ENCODE data around the gene CIAO2B.
A peak's percentile ranks its signal among the peaks of the same experiment; 100 is the strongest.
"Not testable (repeated sequence)": the region's sequence is repeated elsewhere in the genome, so short reads cannot be mapped to it uniquely, and the experiment has no call there.

Gene CIAO2B

DNA sequence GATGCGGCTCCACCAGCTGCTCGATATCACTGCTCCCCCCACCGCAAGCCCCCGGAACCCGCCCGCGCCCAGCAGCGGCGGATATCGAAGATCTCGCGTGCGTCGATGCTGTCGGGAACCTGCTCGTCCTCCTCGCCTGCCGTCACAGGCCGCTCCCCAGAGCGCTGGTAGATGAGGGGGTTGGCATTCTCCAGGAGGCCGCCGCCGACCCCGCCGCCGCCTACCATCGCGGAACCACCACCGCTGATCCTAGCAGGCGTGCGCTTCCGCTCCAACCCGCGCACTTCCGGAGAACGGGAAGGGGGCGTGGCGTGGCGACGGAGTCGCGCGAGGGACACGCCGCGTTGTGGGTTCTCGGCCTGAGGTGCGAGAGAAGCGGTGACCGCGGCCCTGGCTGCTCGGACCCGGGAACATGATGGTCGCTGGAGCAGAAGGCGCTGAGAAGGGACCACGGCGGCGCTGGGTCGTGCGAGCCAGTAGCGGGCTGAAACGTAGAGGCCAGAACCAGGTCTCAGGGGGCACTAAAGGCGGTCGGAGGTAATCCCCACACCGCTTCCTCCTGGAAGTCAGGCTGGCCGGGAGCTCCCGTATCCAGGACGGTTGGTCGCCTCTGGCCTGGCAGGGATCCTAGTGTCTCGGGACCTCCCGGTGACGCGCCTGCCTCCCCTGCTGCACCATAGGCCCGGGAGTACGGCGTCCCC lies at the start of gene CIAO2B:
Gene CIAO2B, minus strand, starts transcription at position 265 of the 701 bp plus-strand sequence. Its CDS starts 38 bp downstream, at position 227.
- DNase-seq (ENCODE audit: low read depth), result peak; percentile 79

GRCh38 chr16:66983033-66983432 lies 48.8 kb upstream of the CIAO2B start:
- DNase-seq (ENCODE audit: low read depth), result no peak

DNA sequence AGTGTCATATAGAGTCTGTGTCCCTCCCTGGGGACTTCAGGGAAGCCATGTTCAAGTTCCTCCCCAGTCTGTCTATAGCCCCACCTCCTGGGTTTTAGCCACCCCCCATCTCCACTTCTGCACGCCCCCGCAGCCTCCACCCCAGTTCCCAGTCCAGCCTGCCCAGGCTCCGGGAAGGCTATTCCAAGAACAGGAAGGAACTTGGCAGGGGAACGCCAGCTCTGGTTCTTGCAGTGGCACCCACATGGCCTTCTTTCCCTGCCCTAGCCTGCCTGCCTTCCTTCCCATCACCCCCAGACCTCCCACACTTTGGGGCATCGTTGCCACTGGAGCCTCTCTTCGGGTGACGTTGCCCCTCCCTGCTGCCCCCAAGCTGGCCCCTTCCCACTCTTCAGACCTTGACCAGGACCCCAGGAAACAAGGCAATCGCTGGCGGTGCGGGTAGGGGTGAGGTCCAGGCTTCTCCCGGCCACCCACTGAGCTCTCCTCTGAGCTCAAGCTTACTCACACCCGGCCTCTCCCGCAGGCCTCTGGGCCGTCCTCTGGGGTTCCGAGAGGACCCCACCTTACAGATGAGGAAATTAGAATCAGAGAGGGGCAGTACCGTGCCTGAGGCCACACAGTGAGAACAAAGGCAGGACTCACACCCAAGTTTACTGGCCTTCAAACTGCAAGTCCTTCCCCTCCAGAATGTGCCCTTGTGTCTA lies 45.0 kb upstream of the CIAO2B start:
- no peak for DNase-seq (ENCODE audit: low read depth)

GRCh38 chr16:66977341-66978113 lies 43.3 kb upstream of the CIAO2B start:
- DNase-seq (ENCODE audit: low read depth), result peak; percentile 66

DNA sequence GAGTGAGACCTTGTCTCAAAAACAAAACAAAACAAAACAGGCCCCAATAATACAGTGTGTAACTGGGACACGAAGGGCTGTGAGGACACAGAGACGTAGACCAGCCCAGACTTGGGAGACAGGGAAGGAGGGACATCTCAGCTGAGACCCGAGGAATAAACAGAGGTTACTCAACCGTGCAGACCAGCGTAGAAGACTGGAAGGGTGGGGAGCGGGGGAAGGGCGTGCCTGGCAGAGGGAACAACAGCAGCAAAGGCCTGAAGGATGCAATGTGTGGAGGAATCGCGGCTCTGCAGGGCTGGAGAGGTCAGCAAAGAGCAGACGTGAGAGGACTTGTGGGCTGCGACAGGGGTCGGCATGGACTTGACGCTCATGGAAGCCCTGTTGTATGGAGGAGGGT lies 42.5 kb upstream of the CIAO2B start:
- no peak for DNase-seq (ENCODE audit: low read depth)

- DNase-seq (ENCODE audit: low read depth), result no peak
Measured at GRCh38 chr16:66975302-66975893, 41.2 kb upstream of the CIAO2B start.

DNA sequence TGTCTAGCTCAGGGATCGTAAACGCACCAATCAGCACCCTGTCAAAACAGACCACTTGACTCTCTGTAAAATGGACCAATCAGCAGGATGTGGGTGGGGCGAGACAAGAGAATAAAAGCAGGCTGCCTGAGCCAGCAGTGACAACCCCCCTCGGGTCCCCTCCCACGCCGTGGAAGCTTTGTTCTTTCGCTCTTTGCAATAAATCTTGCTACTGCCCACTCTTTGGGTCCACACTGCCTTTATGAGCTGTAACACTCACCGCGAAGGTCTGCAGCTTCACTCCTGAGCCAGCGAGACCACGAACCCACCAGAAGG lies 40.7 kb upstream of the CIAO2B start:
- DNase-seq (ENCODE audit: low read depth), result not testable (repeated sequence)

- DNase-seq (ENCODE audit: low read depth), result not testable (repeated sequence)
Measured at GRCh38 chr16:66974156-66974931, 40.1 kb upstream of the CIAO2B start.

- no peak for DNase-seq (ENCODE audit: low read depth)
Measured at GRCh38 chr16:66973716-66974115, 39.5 kb upstream of the CIAO2B start.

DNA sequence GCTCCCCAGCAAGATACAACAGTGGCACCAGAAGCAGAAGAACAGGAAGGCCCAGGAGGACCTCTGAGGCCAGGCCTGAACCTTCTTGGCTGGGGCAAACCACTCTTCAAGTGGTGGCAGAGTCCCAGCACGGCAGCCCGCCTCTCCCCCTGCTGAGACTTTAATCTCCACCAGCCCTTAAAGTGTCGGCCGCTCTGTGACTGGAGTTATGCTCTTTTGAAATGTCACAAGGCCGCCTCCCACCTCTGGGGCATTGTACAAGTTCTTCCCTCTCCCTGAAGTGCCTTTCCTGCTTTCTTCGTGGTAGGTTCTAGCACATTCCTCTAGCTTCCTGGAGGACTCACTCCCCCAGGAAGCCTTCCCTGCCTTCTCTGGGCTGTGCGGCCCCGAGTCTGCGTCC lies 38.8 kb upstream of the CIAO2B start:
- DNase-seq (ENCODE audit: low read depth), result no peak

- no peak for DNase-seq (ENCODE audit: low read depth)
Measured at GRCh38 chr16:66970775-66971720, 36.8 kb upstream of the CIAO2B start.

GRCh38 chr16:66968847-66969246 lies 34.6 kb upstream of the CIAO2B start:
- no peak for DNase-seq (ENCODE audit: low read depth)

- DNase-seq (ENCODE audit: low read depth), result no peak
Measured at GRCh38 chr16:66964049-66964448, 29.8 kb upstream of the CIAO2B start.

DNA sequence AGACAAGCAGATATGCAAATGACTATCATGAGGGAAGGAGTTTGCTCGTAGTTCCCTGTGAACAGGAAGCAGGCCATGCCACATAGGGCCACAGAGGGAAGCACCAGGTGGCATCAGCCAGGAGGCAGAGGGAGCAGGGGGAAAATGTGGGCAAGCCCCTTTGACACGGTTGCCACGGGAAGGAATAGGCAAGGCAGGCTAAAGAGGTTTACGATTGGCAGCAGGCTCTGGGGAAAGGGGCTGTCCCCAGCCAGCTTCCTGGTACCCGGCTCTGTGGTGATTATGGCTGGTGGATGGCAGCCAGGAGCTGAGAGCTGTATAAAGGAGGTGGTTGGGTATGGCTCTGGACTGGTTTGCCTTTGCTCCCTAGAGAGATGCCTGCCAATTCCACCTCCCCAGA lies 27.7 kb upstream of the CIAO2B start:
- DNase-seq (ENCODE audit: low read depth), result no peak

DNA sequence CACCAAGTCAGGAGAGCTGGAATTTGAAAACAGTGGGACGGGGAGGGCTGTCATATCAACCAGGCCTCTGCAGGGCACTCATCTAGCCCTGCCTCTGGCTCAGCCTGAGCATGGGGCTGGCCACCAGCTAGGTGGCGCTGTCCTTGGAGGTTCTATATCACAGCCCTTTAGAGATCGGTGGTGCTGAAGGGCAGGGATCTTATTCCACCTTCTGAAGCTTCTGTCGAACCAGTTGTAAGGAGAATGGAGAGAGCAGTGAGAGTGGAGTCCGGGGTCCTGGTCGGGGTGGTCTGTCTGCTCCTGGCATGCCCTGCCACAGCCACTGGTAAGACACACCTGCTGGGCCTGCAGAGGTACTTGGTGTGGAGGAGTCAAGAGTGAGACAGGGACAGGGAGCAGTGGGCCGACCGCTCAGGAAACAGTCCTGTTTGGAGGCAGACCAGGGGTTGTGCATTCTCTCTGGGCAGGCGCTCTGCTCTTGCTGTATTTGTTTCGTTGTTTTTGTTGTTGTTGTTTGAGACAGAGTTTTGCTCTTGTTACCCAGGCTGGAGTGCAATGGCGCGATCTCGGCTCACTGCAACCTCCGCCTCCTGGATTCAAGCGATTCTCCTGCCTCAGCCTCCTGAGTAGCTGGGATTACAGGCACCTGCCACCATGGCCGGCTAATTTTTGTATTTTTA lies 27.0 kb upstream of the CIAO2B start, which contains the start of gene CES3:
Gene CES3, plus strand, starts transcription at position 202 of the 680 bp plus-strand sequence. Its CDS starts 42 bp downstream, at position 244.
- peak; percentile 48 for DNase-seq (ENCODE audit: low read depth)

- no peak for DNase-seq (ENCODE audit: low read depth)
Measured at GRCh38 chr16:66960270-66960669, 26.1 kb upstream of the CIAO2B start.

GRCh38 chr16:66959704-66960161 lies 25.5 kb upstream of the CIAO2B start:
- peak; percentile 39 for DNase-seq (ENCODE audit: low read depth)

- no peak for DNase-seq (ENCODE audit: low read depth)
Measured at GRCh38 chr16:66958857-66959703, 24.9 kb upstream of the CIAO2B start.

- DNase-seq (ENCODE audit: low read depth), result not testable (repeated sequence)
Measured at GRCh38 chr16:66956154-66956457, 21.9 kb upstream of the CIAO2B start.
